ENCODE results near the gene COA3.

DNA sequence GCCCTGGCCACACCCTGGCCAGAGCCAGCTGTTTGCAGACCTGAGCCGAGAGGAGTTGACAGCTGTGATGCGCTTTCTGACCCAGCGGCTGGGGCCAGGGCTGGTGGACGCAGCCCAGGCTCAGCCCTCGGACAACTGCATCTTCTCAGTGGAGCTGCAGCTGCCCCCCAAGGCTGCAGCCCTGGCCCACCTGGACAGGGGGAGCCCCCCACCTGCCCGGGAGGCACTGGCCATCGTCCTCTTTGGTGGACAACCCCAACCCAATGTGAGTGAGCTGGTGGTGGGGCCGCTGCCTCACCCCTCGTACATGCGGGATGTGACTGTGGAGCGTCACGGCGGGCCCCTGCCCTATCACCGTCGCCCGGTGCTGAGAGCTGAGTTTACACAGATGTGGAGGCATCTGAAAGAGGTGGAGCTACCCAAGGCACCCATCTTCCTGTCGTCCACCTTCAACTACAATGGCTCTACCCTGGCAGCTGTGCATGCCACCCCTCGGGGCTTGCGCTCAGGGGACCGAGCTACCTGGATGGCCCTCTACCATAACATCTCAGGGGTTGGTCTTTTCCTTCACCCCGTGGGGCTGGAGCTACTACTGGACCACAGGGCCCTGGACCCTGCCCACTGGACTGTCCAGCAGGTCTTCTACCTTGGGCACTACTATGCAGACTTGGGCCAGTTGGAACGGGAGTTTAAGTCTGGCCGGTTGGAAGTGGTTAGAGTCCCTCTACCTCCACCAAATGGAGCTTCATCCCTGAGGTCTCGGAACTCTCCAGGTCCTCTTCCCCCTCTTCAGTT is 46.5 kb upstream of the COA3 start:
- TF ChIP-seq, protein P1, sequence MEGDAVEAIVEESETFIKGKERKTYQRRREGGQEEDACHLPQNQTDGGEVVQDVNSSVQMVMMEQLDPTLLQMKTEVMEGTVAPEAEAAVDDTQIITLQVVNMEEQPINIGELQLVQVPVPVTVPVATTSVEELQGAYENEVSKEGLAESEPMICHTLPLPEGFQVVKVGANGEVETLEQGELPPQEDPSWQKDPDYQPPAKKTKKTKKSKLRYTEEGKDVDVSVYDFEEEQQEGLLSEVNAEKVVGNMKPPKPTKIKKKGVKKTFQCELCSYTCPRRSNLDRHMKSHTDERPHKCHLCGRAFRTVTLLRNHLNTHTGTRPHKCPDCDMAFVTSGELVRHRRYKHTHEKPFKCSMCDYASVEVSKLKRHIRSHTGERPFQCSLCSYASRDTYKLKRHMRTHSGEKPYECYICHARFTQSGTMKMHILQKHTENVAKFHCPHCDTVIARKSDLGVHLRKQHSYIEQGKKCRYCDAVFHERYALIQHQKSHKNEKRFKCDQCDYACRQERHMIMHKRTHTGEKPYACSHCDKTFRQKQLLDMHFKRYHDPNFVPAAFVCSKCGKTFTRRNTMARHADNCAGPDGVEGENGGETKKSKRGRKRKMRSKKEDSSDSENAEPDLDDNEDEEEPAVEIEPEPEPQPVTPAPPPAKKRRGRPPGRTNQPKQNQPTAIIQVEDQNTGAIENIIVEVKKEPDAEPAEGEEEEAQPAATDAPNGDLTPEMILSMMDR (IDR thresholded peaks at IDR 0.05): no peak
- TF ChIP-seq EZH2 (IDR thresholded peaks at IDR 0.05; ENCODE audit: borderline replicate concordance, insufficient read depth, low read depth, low read length, poor library complexity, severe bottlenecking): no peak
